22Rv1 (cell line): ENCODE results near the gene STRAP.

Experiments used
- ZFX ChIP-seq: fragments of 450-650 bp; IDR thresholded peaks from 2 replicates; pipeline ENCODE4 v1.6.1; 2017; ENCODE audit warnings: antibody characterized with exemption, borderline replicate concordance
- TF ChIP-seq, protein P1 (sequence below): fragments of 450-650 bp; IDR thresholded peaks from 2 replicates; pipeline ENCODE4 v1.5.1; 2017; ENCODE audit warnings: mild to moderate bottlenecking

DNA sequence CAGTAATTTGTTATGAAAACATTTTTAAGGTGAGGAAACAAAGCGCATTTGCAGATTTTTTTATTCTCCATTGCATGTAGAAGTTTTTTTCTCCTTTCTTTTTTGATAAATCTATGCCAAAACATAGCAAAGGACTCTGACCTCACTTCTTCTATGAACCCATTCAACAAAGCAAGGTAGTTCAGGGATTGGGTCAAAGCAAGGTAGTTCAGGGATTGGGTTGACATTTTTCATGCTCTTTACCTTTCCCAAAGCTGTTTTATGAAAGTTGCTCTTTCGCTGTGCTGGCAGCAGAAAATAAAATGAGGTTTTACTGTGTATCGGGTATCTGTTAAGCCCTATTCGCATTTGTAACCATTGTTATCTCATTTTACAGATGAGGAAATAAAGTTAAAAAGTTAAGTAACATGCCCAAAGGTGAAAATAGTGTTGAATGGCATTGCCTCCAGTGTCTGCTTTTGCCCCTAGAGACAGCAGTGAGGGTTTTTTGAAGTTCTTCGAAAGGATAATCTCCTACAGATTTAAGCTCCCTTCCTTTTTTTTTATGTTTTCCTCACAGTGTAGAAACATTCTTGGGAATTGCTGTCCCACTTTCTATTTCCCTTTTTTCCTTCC is 10.6 kb downstream of the STRAP start:
- TF ChIP-seq, protein P1, sequence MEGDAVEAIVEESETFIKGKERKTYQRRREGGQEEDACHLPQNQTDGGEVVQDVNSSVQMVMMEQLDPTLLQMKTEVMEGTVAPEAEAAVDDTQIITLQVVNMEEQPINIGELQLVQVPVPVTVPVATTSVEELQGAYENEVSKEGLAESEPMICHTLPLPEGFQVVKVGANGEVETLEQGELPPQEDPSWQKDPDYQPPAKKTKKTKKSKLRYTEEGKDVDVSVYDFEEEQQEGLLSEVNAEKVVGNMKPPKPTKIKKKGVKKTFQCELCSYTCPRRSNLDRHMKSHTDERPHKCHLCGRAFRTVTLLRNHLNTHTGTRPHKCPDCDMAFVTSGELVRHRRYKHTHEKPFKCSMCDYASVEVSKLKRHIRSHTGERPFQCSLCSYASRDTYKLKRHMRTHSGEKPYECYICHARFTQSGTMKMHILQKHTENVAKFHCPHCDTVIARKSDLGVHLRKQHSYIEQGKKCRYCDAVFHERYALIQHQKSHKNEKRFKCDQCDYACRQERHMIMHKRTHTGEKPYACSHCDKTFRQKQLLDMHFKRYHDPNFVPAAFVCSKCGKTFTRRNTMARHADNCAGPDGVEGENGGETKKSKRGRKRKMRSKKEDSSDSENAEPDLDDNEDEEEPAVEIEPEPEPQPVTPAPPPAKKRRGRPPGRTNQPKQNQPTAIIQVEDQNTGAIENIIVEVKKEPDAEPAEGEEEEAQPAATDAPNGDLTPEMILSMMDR = no peak
- no peak for TF ChIP-seq ZFX
